Stimulated activated CD4-positive, alpha-beta T cell treated with anti-CD3 and anti-CD28 coated beads, Interleukin-15, amount 100 ng/mL, for 1 hour (primary cell): ENCODE data around the gene PEDS1.
A peak's percentile ranks its signal among the peaks of the same experiment; 100 is the strongest.
"Not testable (repeated sequence)": the region's sequence is repeated elsewhere in the genome, so short reads cannot be mapped to it uniquely, and the experiment has no call there.

Experiments used
- DNase-seq, 2 donors: peaks; one replicate each; pipeline ENCODE4 v3.0.0-alpha.2; 2020; ENCODE audit warnings: low read depth in 1 of 2, low spot score in 1 of 2

The PEDS1 gene

GRCh38 chr20:50136822-50137599 lies 16.5 kb downstream of the PEDS1 start:
- no peak for DNase-seq

- DNase-seq: not testable (repeated sequence)
Observed at GRCh38 chr20:50135157-50135556, 18.4 kb downstream of the PEDS1 start.

GRCh38 chr20:50133474-50134217 lies 19.9 kb downstream of the PEDS1 start:
- no peak for DNase-seq

GRCh38 chr20:50133041-50133440 lies 20.5 kb downstream of the PEDS1 start:
- no peak for DNase-seq

GRCh38 chr20:50130995-50131394 lies 22.5 kb downstream of the PEDS1 start:
- no peak for DNase-seq

GRCh38 chr20:50130356-50130723 lies 23.2 kb downstream of the PEDS1 start:
- DNase-seq: no peak

DNA sequence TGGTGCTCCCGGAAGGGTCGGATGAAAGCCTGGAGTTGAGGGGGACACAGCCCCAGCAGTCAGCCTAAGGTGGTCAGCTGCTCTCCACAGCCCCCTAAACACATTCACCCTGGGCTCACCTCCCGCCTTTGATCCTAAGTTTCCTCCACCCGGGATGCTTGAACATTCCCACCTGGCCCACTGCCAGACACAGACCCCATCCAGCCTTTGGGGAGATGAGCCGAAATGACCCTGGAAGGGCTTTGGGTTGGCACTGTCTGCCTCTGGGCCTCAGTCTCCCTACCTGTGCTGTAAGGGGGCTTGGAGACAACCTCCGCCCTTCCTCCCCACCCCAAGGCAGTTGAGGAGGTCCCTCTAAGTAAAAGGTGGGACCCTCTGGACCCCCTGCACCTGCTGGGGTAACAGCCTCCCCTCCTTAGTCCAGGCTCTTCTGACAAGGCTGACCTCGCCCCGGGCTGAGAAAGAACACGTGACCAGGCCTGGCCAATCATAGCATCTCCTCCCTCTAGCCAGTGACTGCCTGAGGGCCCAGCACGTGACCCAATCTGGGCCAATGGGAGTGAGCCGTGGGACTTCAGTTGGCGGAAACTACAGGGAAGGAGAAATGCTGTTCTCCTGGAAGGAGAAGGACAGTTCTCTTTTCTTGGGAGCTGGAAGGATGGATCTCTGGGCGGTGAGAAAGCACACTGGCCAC lies 23.7 kb downstream of the PEDS1 start:
- no peak for DNase-seq

DNA sequence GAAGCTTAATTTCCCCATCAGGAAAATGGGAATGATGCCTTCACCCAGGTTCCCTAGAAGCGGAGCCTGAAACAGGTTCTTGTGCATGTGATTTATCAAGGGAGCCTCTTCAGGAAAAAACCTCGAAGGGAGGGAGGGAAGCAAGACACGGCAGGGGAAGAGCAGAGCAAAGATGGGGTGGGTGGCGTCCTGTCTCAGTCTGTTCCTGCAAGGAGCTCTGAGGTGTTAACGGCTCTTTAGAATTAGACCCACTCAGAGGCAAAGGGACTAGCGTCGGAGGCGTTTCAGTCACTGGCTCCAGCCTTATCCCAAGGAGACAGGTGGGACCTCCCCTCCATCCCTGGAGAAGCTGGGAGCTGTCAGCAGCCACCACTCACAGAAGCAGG lies 25.0 kb downstream of the PEDS1 start:
- DNase-seq: no peak

- no peak for DNase-seq
Observed at GRCh38 chr20:50127587-50128519, 25.7 kb downstream of the PEDS1 start.

DNA sequence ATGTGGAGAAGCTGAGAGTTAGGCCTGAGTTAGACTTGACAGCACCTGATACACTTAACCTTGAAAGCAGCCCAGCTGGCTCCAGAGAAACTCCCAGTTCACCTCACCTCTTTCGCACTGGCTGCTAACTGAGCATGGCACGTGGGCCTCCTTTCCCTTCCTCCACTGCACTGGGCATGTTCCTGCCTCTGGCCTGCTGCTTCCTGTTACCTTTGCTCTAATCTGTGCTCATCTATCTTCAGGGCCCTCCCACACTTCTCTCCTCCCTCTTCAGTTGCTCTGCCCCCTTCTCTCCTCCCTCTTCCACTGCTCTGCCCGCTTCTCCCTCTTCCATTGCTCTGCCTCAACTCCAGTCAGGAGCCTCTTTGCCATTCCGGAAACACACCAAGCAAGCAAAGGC lies 26.9 kb downstream of the PEDS1 start:
- no peak for DNase-seq

DNA sequence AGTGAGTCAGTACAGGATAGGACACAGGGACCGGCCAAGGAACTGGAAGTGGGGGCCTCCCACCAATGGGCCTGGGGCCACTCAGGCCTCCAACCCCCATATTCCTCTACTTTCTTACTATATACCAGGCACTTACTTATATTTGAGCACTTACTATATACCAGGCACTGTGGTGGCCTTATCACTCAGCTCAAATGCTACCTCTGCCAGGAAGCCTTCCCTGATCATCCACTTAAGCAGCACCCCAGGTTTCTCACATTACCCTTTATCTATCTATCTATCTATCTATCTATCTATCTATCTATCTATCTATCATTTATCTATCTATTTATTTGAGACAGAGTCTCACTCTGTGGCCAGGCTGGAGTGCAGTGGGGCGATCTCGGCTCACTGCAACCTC lies 28.2 kb downstream of the PEDS1 start:
- DNase-seq: no peak

GRCh38 chr20:50124496-50124895 lies 29.0 kb downstream of the PEDS1 start:
- DNase-seq: no peak

DNA sequence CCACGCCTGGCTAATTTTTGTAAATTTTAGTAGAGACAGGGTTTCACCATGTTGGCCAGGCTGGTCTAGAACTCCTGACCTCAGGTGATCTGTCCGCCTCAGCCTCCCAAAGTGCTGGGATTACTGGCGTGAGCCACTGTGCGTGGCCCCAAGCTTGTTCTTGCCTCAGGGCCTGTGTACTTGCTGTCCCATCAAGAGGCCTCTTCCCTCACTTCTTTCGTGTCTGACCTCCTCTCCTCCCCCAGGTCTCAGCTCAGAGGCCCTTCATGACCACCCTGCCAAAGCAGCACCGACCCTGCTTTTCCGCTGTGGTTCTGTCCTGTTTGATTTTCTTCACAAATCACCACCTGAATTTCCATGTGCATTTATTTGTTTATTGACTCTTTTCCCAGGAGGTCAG lies 30.1 kb downstream of the PEDS1 start:
- DNase-seq: no peak

- DNase-seq: no peak
Observed at GRCh38 chr20:50122763-50123162, 30.8 kb downstream of the PEDS1 start.

DNA sequence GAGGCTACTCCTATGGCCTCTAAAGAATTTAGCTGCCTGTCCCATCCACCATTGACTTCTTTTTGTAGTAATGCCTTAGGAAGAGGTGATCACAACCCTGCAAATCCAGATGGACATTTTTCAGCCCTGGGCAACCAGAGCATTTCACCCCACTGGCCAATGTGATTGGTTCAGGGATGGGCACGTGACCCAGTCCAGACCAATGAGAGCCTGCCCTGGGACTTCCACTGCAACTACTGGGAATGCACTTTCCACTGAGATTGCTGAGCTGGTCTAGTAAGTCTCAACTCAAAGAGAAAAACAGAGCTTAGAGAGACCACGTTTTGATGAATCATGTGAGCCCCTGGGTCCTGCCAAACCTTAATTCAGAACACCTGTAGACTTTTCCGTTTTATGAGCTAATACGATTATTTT lies 31.7 kb downstream of the PEDS1 start:
- no peak for DNase-seq

- DNase-seq: peak; percentile 27 to 28
Observed at GRCh38 chr20:50120935-50121693, 32.4 kb downstream of the PEDS1 start.

- DNase-seq: no peak
Observed at GRCh38 chr20:50118203-50118602, 35.3 kb downstream of the PEDS1 start.

DNA sequence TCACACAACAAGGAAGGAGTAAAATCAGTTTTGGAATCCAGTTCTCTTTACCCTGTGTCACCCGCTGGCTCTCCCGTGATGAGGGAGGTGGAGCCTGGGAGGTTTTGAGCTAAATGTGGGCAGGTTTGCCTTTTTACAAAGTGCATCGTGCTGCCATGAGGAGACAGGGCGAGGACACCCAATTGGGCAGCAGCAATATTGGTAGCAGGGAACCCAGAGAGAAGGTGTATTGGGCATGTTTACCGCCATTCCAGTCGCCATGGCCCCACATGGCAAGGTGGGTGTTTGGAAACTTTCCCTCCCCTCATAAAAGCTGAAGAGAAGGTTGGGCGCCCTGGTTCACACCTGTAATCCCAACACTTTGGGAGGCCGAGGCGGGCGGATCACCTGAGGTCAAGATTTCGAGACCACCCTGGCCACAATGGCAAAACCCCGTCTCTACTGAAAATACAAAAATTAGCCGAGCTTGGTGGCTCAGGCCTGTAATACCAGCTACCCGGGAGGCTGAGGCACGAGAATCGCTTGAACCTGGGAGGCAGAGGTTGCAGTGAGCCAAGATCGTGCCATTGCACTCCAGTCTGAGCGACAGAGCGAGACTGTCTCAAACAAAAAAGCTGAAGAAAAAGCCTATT lies 37.0 kb downstream of the PEDS1 start:
- no peak for DNase-seq

- peak; percentile 76 to 82 for DNase-seq
Observed at GRCh38 chr20:50115591-50116367, 37.7 kb downstream of the PEDS1 start.
